GM15510 (cell line): ENCODE data around the gene SH3BP5.

Experiments
- POLR2A ChIP-seq: IDR thresholded peaks from 3 replicates; pipeline ENCODE4 v1.6.1; 2011; ENCODE audit warnings: borderline replicate concordance; ENCODE audit not compliant: insufficient read length; ENCODE audit errors: extremely low read depth

SH3BP5 gene

GRCh38 chr3:15265655-15266509, 66.5 kb downstream of the SH3BP5 start:
- TF ChIP-seq POLR2A = no peak

GRCh38 chr3:15264486-15264885, 67.9 kb downstream of the SH3BP5 start:
- no peak for TF ChIP-seq POLR2A

- TF ChIP-seq POLR2A = no peak
Observed at GRCh38 chr3:15263926-15264325, 68.5 kb downstream of the SH3BP5 start.

- no peak for TF ChIP-seq POLR2A
Observed at GRCh38 chr3:15263120-15263519, 69.3 kb downstream of the SH3BP5 start.

GRCh38 chr3:15262021-15262420, 70.4 kb downstream of the SH3BP5 start:
- no peak for TF ChIP-seq POLR2A

- TF ChIP-seq POLR2A = no peak
Observed at GRCh38 chr3:15261274-15261673, 71.1 kb downstream of the SH3BP5 start.

- TF ChIP-seq POLR2A = no peak
Observed at GRCh38 chr3:15260531-15260930, 71.9 kb downstream of the SH3BP5 start.

- TF ChIP-seq POLR2A = no peak
Observed at GRCh38 chr3:15258720-15259119, 73.7 kb downstream of the SH3BP5 start.

- TF ChIP-seq POLR2A = no peak
Observed at GRCh38 chr3:15256861-15257341, 75.5 kb downstream of the SH3BP5 start.

- no peak for TF ChIP-seq POLR2A
Observed at GRCh38 chr3:15255215-15255614, 77.2 kb downstream of the SH3BP5 start.

GRCh38 chr3:15253023-15253697, 79.2 kb downstream of the SH3BP5 start:
- no peak for TF ChIP-seq POLR2A

GRCh38 chr3:15246186-15246585, 86.2 kb downstream of the SH3BP5 start:
- TF ChIP-seq POLR2A = no peak

- no peak for TF ChIP-seq POLR2A
Observed at GRCh38 chr3:15243822-15244482, 88.4 kb downstream of the SH3BP5 start.

GRCh38 chr3:15241341-15241740, 91.0 kb downstream of the SH3BP5 start:
- TF ChIP-seq POLR2A = no peak

GRCh38 chr3:15229262-15229661, 103.1 kb downstream of the SH3BP5 start:
- TF ChIP-seq POLR2A = no peak
